ENCODE results near the gene TTC39B.

GRCh38 chr9:15353892-15354291 is 46.9 kb upstream of the TTC39B start:
- TF ChIP-seq, protein P1, sequence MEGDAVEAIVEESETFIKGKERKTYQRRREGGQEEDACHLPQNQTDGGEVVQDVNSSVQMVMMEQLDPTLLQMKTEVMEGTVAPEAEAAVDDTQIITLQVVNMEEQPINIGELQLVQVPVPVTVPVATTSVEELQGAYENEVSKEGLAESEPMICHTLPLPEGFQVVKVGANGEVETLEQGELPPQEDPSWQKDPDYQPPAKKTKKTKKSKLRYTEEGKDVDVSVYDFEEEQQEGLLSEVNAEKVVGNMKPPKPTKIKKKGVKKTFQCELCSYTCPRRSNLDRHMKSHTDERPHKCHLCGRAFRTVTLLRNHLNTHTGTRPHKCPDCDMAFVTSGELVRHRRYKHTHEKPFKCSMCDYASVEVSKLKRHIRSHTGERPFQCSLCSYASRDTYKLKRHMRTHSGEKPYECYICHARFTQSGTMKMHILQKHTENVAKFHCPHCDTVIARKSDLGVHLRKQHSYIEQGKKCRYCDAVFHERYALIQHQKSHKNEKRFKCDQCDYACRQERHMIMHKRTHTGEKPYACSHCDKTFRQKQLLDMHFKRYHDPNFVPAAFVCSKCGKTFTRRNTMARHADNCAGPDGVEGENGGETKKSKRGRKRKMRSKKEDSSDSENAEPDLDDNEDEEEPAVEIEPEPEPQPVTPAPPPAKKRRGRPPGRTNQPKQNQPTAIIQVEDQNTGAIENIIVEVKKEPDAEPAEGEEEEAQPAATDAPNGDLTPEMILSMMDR (IDR thresholded peaks at IDR 0.05; ENCODE audit: low read depth, low read length, missing input control) = no peak
- no peak for TF ChIP-seq SP1 (IDR thresholded peaks at IDR 0.05)
- no peak for TF ChIP-seq MAX (IDR thresholded peaks at IDR 0.05)
- TF ChIP-seq, protein P2, sequence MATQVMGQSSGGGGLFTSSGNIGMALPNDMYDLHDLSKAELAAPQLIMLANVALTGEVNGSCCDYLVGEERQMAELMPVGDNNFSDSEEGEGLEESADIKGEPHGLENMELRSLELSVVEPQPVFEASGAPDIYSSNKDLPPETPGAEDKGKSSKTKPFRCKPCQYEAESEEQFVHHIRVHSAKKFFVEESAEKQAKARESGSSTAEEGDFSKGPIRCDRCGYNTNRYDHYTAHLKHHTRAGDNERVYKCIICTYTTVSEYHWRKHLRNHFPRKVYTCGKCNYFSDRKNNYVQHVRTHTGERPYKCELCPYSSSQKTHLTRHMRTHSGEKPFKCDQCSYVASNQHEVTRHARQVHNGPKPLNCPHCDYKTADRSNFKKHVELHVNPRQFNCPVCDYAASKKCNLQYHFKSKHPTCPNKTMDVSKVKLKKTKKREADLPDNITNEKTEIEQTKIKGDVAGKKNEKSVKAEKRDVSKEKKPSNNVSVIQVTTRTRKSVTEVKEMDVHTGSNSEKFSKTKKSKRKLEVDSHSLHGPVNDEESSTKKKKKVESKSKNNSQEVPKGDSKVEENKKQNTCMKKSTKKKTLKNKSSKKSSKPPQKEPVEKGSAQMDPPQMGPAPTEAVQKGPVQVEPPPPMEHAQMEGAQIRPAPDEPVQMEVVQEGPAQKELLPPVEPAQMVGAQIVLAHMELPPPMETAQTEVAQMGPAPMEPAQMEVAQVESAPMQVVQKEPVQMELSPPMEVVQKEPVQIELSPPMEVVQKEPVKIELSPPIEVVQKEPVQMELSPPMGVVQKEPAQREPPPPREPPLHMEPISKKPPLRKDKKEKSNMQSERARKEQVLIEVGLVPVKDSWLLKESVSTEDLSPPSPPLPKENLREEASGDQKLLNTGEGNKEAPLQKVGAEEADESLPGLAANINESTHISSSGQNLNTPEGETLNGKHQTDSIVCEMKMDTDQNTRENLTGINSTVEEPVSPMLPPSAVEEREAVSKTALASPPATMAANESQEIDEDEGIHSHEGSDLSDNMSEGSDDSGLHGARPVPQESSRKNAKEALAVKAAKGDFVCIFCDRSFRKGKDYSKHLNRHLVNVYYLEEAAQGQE (IDR thresholded peaks at IDR 0.05) = no peak
- TF ChIP-seq RXRA (IDR thresholded peaks at IDR 0.05) = no peak
- TF ChIP-seq ZBTB33 (IDR thresholded peaks at IDR 0.05) = no peak
- TF ChIP-seq GABPA (IDR thresholded peaks at IDR 0.05 in 1 of 2, conservative IDR thresholded peaks at IDR 0.05 in 1 of 2) = no peak
- no peak for TF ChIP-seq HNF4A (conservative IDR thresholded peaks at IDR 0.05)
- no peak for TF ChIP-seq RAD21 (IDR thresholded peaks at IDR 0.05)
- TF ChIP-seq, protein P3, sequence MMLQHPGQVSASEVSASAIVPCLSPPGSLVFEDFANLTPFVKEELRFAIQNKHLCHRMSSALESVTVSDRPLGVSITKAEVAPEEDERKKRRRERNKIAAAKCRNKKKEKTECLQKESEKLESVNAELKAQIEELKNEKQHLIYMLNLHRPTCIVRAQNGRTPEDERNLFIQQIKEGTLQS (IDR thresholded peaks at IDR 0.05) = no peak
